Measurements from ENCODE around the gene RAB40B. TPM values are rescaled to one million over a fixed set of nuclear protein-coding genes. Genes with fewer than 3 reads are reported as not detected.

The RAB40B gene
- total and polyA plus RNA-seq, 2 of the 13 experiments (the other 11 are each of a cell fraction or from before 2014, with no cell fraction given), result 6.2 to 6.5 TPM

DNA sequence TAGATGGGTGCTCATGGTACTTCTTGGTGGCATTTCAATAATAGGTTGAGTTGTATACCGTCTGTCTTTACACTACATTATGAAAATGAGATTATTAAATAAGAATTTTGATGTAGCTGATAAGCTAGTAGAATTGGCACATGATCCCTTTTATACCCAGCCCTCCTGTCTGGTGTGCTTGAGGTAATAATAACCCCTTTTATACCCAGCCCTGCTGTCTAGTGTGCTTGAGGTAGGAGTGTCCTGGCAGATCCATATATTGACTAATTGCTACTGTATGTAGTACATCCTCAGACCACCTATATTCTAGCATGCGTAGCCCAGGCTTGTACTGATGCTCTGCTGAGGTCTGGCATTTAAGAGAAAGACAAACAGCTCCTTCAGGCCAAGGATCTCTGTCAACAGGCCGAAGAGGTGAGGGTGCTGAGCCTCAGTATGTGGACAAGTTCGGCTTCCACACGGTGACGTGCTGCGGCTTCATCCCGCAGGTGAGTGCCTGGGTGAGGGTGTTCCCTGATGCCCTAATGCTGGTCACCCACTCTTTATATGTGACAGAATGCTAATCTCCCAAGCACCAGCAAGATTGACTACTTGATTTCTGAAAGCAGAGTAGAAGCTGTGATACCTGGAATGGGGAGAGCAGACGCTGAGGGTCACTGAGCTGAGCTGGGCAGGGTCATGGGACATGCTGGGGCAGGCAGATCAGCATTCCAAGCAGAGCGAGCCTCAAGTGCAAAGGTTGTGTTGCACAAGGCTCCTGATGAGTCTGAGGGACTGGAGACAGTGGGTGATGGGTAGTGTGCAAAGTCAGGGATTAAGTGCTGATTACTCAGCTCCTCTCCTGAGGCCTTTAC, 42.6 kb upstream of the RAB40B start (continued):
- TF ChIP-seq, protein P1, sequence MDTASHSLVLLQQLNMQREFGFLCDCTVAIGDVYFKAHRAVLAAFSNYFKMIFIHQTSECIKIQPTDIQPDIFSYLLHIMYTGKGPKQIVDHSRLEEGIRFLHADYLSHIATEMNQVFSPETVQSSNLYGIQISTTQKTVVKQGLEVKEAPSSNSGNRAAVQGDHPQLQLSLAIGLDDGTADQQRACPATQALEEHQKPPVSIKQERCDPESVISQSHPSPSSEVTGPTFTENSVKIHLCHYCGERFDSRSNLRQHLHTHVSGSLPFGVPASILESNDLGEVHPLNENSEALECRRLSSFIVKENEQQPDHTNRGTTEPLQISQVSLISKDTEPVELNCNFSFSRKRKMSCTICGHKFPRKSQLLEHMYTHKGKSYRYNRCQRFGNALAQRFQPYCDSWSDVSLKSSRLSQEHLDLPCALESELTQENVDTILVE (CRISPR knock-in tag; IDR thresholded peaks at IDR 0.05), result peak; percentile 88
- TF ChIP-seq, protein P2, sequence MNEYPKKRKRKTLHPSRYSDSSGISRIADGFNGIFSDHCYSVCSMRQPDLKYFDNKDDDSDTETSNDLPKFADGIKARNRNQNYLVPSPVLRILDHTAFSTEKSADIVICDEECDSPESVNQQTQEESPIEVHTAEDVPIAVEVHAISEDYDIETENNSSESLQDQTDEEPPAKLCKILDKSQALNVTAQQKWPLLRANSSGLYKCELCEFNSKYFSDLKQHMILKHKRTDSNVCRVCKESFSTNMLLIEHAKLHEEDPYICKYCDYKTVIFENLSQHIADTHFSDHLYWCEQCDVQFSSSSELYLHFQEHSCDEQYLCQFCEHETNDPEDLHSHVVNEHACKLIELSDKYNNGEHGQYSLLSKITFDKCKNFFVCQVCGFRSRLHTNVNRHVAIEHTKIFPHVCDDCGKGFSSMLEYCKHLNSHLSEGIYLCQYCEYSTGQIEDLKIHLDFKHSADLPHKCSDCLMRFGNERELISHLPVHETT (CRISPR knock-in tag; conservative IDR thresholded peaks at IDR 0.05), result no peak; the same call in 1 of the 2 replicates
- TF ChIP-seq ZNF468 (CRISPR knock-in tag; IDR thresholded peaks at IDR 0.05), result no peak
- peak; percentile 88 for TF ChIP-seq ZSCAN25 (CRISPR knock-in tag; IDR thresholded peaks at IDR 0.05)
- TF ChIP-seq ZNF550 (CRISPR knock-in tag; IDR thresholded peaks at IDR 0.05; ENCODE audit: borderline replicate concordance), result no peak
- peak; percentile 94; the same call in 1 of the 2 replicates for TF ChIP-seq ZNF816 (CRISPR knock-in tag; IDR thresholded peaks at IDR 0.05; ENCODE audit: borderline replicate concordance)
- TF ChIP-seq NFYC (CRISPR knock-in tag; IDR thresholded peaks at IDR 0.05), result 0 out of 2 replicates have a peak, but pooled peaks have one; percentile 7
- TF ChIP-seq, protein P3, sequence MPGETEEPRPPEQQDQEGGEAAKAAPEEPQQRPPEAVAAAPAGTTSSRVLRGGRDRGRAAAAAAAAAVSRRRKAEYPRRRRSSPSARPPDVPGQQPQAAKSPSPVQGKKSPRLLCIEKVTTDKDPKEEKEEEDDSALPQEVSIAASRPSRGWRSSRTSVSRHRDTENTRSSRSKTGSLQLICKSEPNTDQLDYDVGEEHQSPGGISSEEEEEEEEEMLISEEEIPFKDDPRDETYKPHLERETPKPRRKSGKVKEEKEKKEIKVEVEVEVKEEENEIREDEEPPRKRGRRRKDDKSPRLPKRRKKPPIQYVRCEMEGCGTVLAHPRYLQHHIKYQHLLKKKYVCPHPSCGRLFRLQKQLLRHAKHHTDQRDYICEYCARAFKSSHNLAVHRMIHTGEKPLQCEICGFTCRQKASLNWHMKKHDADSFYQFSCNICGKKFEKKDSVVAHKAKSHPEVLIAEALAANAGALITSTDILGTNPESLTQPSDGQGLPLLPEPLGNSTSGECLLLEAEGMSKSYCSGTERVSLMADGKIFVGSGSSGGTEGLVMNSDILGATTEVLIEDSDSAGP (CRISPR knock-in tag; IDR thresholded peaks at IDR 0.05; ENCODE audit: borderline replicate concordance), result peak; percentile 78
- TF ChIP-seq KDM4B (CRISPR knock-in tag; IDR thresholded peaks at IDR 0.05), result peak; percentile 92
- TF ChIP-seq ZNF430 (CRISPR knock-in tag; IDR thresholded peaks at IDR 0.05), result peak; percentile 87
- peak; percentile 52; the same call in 1 of the 2 replicates for TF ChIP-seq RBAK (CRISPR knock-in tag; IDR thresholded peaks at IDR 0.05)
- TF ChIP-seq ZNF235 (CRISPR knock-in tag; IDR thresholded peaks at IDR 0.05; ENCODE audit: borderline replicate concordance), result no peak
- 0 out of 2 replicates have a peak, but pooled peaks have one; percentile 35 for TF ChIP-seq ZNF557 (CRISPR knock-in tag; IDR thresholded peaks at IDR 0.05)
- TF ChIP-seq ZNF761 (CRISPR knock-in tag; conservative IDR thresholded peaks at IDR 0.05), result 0 out of 2 replicates have a peak, but pooled peaks have one; percentile 73
- TF ChIP-seq DMAP1 (CRISPR knock-in tag; IDR thresholded peaks at IDR 0.05), result peak; percentile 73; the same call in 1 of the 2 replicates
- peak; percentile 95 for TF ChIP-seq NR2C2 (CRISPR knock-in tag; IDR thresholded peaks at IDR 0.05; ENCODE audit: borderline replicate concordance)
- peak; percentile 95 for TF ChIP-seq ZNF264 (CRISPR knock-in tag; IDR thresholded peaks at IDR 0.05)
- TF ChIP-seq, protein P4, sequence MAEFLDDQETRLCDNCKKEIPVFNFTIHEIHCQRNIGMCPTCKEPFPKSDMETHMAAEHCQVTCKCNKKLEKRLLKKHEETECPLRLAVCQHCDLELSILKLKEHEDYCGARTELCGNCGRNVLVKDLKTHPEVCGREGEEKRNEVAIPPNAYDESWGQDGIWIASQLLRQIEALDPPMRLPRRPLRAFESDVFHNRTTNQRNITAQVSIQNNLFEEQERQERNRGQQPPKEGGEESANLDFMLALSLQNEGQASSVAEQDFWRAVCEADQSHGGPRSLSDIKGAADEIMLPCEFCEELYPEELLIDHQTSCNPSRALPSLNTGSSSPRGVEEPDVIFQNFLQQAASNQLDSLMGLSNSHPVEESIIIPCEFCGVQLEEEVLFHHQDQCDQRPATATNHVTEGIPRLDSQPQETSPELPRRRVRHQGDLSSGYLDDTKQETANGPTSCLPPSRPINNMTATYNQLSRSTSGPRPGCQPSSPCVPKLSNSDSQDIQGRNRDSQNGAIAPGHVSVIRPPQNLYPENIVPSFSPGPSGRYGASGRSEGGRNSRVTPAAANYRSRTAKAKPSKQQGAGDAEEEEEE (CRISPR knock-in tag; IDR thresholded peaks at IDR 0.05; ENCODE audit: borderline replicate concordance), result 0 out of 2 replicates have a peak, but pooled peaks have one; percentile 8
- 0 out of 2 replicates have a peak, but pooled peaks have one; percentile 40 for TF ChIP-seq CCDC6 (CRISPR knock-in tag; IDR thresholded peaks at IDR 0.05)
- no peak for TF ChIP-seq ZNF225 (CRISPR knock-in tag; IDR thresholded peaks at IDR 0.05)
- TF ChIP-seq ZBTB21 (CRISPR knock-in tag; IDR thresholded peaks at IDR 0.05), result 0 out of 2 replicates have a peak, but pooled peaks have one; percentile 43
